ENCODE measurements around the gene THAP12.
"Not testable (repeated sequence)": the region's sequence is repeated elsewhere in the genome, so short reads cannot be mapped to it uniquely, and the experiment has no call there.

Gene THAP12

DNA sequence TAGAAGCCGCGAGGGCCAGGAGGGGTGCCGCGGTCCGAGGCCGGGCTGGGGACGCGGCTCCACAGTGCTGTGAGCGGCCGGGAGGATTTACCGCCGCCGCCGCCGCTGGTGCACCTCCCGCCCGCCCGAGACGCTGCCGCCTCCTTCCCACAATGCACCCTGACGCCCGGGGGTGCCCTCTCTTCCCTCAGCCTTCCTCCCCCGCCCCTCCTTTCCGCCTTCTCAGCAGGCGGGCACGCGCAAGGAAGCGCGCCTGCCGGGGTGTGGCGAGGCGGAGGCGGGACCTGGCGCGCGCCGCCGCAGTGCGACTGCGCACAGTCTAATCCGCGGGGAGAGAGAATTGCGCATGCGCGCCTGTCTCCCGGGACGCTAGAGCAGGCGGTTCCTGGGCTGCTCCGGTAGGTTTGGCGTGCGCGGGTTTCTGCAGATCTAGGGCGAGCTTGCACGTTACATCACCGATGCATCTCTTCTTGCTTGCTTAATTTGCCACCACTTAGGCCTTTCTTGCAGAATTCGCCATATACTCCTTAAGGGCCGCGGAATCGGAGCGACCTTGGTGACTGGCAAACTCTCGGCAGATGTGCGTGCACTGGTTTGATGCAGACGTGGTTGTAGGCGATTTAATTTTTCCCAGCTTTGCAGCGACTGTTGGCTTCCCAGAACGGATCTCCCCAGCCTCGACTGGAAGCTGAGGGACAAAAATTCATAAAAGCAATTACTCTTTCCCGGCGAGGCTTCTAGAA, at the start of gene THAP12, which contains the start of gene GVQW3:
Gene THAP12 (minus strand): TSS at position 156 of the 743 bp plus-strand sequence. CDS start 296 bp downstream, outside the sequence.
Gene GVQW3 (plus strand): TSS at position 347 of the 743 bp plus-strand sequence. CDS start 506 bp downstream, outside the sequence.
- peak; percentile 98 to 99 for DNase-seq

DNA sequence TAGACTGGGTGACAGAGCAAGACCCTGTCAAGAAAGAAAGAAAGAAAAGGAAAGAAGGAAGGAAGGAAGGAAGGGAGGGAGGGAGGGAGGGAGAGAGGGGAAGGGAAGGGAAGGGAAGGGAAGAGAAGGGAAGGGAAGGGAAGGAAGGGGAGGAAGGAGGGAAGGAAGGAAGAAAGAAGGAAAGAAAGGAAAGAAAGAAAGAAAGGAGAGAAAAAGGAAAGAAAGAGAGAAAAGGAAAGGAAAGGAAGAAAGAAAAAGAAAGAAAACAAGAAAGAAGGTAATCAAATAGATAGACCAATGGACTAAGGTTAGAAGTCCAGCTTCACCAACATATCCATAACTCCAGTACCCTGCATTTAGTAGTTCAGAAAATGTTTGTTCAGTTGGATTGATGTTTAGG, 45.7 kb upstream of the THAP12 start:
- DNase-seq = no peak

- no peak for DNase-seq
Measured at GRCh38 chr11:76424891-76425290, 44.0 kb upstream of the THAP12 start.

GRCh38 chr11:76424379-76424778, 43.4 kb upstream of the THAP12 start:
- no peak for DNase-seq

- DNase-seq = peak; percentile 17 to 40
Measured at GRCh38 chr11:76419896-76420295, 39.0 kb upstream of the THAP12 start.

DNA sequence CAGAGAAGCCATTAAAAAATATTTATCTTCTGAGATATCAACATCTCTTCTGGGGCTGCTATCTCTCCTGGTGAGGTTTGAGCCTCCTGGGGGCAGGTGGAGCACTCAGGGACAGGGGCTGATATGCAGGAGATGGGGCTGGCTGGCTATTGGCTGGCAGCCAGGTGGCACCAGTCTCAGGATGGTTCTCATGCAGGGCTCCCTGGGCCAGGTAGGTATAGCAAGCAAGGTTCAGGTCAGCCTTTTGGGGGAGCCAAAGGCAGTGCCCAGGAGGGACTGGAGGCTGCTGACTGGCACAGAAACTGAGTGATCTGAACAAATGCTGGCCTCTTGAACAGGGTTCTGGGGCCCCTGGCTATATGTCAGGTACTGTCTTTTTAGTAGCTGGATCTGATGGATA, 34.1 kb upstream of the THAP12 start:
- peak in 1 of 2 experiments; percentile 28 for DNase-seq

- peak; percentile 54 to 65 for DNase-seq
Measured at GRCh38 chr11:76410851-76411357, 30.0 kb upstream of the THAP12 start.

DNA sequence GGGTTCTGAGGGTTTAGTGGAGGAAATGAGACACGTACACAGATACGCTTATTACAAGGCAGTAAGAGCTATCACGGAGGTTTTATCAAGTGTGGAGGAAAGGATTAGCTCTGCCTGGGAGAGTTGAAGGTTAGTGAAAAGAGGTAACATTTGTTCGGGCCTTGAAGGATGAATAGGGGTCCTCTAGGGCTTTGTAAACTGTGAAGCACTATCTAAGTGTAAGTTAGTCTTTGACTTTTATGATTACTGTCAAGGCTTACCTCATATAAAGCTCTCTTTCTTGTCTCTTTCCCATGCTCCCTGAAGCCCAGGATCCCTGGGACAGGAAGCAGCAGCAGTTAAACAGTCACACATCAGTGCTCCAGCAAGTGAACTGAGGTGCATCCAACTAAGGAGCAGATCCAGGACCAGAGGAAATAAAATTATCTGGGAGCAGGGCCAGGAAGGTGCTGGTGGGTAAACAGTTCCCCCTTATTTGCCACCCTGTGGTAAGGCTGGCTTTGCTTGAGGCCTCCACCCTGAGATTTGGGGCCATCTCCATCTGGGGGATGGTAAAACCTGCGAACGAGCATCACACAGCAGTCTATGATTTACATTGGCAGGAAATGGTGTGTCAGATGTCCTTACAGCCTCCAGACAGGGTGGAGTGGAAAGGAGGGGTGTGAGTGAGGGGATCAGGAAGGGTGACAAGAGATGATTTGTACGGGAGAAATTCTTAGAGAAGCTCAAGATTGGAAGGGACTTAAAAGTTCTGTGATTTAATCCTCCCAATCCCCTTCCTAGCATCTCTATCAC, 27.4 kb upstream of the THAP12 start:
- DNase-seq = peak; percentile 54 to 60

DNA sequence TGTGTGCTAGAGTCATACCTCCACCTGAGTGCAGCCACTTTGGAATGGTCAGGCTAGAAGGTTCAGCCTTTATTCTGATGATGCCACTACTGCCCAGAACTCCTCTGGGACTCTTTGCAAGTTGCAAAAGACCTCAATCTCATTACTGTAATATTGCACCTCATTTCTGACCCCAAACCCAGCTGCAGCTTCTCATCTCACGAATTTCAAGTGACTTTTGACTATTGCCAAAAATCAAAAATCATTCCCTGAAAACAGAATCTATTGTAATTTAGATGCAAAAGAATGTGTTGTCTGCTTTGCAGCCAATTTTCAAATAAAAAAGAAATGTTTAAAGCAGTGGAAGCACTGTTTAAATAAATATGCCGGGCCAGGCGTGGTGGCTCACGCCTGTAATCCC, 25.4 kb upstream of the THAP12 start:
- DNase-seq = no peak

DNA sequence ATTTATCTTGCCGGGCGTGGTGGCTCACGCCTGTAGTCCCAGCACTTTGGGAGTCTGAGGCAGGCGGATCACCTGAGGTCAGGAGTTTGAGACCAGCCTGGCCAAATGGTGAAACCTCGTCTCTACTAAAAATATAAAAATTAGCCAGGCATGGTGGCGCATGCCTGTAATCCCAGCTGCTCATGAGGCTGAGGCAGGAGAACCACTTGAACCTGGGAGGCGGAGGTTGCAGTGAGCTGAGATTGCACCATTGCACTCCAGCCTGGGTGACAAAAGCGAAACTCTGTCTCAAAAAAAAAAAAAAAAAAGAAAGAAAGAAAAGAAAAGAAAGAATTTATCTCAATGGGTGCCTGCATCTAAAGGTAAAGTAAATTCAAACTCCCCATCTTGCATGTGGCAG, 20.6 kb upstream of the THAP12 start:
- not testable (repeated sequence) for DNase-seq

DNA sequence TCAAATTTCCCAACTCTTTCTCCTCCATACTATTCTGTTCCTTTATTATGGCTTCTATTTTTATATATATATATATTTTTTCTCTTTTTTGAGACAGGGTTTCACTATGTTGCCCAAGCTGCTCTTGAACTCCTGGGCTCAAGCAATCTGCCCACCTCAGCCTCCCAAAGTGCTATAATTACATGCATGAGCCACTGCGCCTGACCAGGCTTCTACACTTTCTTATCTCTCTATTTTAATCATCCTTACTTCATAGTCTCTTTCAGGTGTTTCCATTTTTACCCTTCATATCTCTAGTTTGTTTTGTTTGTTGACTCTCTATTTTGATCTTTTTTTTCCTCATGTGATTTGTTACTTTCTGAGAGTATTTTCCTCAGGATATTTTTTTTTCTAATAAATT, 20.0 kb upstream of the THAP12 start:
- DNase-seq = no peak

GRCh38 chr11:76397383-76397782, 16.5 kb upstream of the THAP12 start:
- no peak for DNase-seq

- DNase-seq = no peak
Measured at GRCh38 chr11:76395296-76395695, 14.4 kb upstream of the THAP12 start.

DNA sequence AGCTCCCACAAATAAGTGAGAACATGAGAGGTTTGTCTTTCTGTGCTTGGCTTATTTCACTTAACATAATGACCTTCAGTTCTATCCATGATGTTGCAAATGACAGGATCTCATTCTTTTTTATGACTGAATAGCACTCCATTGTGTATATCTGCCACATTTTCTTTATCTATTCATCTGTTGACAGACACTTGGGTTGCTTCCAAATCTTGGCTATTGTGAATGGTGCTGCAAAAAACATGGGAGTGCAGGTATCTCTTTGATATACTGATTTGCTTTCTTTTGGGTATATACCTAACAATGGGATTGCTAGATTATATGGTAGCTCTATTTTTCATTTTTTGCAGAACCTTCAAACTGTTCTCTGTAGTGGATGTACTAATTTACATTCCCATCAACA, 13.5 kb upstream of the THAP12 start:
- DNase-seq = no peak

GRCh38 chr11:76392870-76393269, 11.9 kb upstream of the THAP12 start:
- DNase-seq = no peak

GRCh38 chr11:76391811-76392475, 11.0 kb upstream of the THAP12 start:
- no peak for DNase-seq

DNA sequence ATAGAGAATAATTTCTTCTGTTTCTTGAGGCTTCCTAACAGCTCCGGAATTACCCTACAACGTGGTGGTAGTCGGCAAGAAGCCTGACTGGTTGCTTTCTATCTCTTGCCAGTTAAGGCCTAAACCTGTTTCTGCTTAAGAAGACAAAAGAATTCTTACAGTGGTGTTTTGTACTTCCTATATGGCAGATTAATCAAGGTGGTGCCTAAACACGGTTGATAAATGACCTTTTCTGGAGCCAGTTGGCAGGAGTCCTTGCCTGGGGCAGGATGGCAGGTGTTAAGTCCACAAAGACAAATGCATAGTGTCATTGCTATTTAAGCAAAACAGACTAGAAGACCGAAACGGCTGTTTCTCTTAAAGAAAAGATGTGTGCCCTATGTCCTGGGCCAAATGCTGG, 10.1 kb upstream of the THAP12 start:
- peak; percentile 74 to 80 for DNase-seq

GRCh38 chr11:76388408-76388807, 7.5 kb upstream of the THAP12 start:
- no peak for DNase-seq

DNA sequence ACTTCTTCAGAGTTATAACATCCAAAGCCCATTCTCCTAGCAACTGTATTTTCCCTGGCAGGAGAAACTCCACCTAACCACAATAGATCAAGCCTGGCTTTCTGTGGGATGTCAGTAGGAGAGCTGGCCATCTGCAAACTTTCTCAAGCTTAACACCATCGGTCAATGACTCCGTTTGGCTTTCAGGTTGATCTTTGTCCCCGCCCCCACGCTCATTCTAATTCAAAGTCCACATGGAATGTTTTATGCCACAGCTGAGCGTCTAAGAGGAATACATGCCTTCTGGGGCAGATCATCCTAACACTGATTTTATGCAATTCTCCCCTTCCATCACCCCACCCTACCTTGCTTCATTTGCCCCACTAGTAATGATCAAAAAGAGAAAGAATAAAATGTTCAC, 5.0 kb upstream of the THAP12 start:
- no peak for DNase-seq

- no peak for DNase-seq
Measured at GRCh38 chr11:76382209-76382608, 1.3 kb upstream of the THAP12 start.

GRCh38 chr11:76380159-76380976, 564 bp downstream of the THAP12 start:
- no peak for DNase-seq

GRCh38 chr11:76379807-76380158, 1.1 kb downstream of the THAP12 start:
- no peak for DNase-seq

All from SHP77 (cell line).